ENCODE measurements around the gene SLAMF8.

Gene SLAMF8

GRCh38 chr1:159847231-159847630 lies 20.6 kb downstream of the SLAMF8 start:
- no peak for DNase-seq

- DNase-seq = no peak
These were observed 21.7 kb downstream of the SLAMF8 start for GRCh38 chr1:159848326-159848725.

DNA sequence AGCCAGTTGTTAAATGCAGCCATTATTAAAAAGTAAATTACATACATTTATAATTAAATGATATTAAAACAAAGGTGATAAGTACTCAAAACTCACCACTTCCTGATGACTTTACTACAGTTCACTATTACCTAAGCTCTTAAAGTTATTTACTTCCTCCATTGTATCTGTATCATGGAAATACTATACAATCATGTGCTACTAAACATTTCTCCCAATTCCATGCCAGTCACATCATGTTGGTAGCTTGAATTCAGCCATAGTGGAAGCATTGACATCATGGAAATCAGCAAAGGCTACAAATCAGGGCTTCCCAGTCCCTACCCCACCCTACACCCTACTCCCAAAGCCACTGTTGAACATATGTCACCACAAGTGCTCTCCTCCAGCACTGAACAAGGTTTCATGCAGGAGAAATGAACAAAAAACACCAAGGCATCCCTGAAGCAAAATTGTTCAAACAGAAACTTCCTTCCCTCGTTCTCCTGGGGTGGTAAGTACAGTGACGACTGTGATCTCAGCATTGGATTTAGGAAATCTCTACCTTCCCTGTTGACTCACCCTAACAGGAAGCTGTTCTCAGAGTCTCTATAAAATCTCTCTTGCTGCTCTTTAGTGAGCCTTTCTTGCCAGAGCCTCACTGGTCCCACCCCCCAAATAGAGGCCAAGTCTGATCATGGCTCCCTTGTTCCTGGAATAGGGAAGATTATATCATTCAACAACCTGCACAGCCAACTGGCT lies 23.1 kb downstream of the SLAMF8 start:
- no peak for DNase-seq

- DNase-seq = no peak
These were observed 24.7 kb downstream of the SLAMF8 start for GRCh38 chr1:159851407-159851806.

DNA sequence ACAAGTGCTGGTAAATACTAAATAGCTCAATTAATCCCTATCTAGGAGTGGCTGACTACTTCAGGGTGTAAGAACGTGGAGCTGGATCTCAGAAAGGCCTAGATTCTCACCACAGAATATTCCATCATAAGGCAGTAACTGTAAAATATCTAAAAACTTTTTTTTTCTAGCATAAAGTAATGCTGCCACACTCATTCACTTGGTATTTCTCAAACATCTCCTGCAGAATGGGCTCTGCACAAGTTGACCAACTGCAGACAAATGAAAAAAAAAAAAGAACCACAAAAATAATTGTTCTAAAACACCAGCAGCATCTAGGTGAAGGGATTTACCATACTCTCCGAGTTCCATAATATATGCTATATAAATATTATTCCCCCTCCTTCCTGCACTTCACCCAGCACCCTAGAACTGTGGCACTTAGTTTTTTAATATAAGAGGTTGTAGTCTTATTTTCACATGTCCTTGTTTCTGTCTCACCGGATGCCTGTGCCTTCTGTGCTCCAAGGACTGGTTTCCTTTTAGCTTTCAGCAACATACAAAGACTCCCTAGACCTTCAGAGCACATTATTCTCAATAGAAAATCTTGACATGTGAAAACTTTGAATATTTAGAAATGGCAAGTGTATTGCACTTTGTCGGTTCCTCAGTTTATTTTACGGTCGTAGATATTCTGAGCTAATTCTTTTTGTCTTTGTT lies 26.9 kb downstream of the SLAMF8 start:
- DNase-seq = no peak

- DNase-seq = no peak
These were observed 27.5 kb downstream of the SLAMF8 start for GRCh38 chr1:159854116-159854692.

- peak; percentile 89 for DNase-seq
These were observed 28.1 kb downstream of the SLAMF8 start for GRCh38 chr1:159854693-159855192.

GRCh38 chr1:159855709-159856108 lies 29.0 kb downstream of the SLAMF8 start:
- no peak for DNase-seq

- DNase-seq = no peak
These were observed 29.9 kb downstream of the SLAMF8 start for GRCh38 chr1:159856576-159856975.

- DNase-seq = no peak
These were observed 31.2 kb downstream of the SLAMF8 start for GRCh38 chr1:159857889-159858288.

GRCh38 chr1:159859767-159860322 lies 33.2 kb downstream of the SLAMF8 start:
- DNase-seq = no peak

DNA sequence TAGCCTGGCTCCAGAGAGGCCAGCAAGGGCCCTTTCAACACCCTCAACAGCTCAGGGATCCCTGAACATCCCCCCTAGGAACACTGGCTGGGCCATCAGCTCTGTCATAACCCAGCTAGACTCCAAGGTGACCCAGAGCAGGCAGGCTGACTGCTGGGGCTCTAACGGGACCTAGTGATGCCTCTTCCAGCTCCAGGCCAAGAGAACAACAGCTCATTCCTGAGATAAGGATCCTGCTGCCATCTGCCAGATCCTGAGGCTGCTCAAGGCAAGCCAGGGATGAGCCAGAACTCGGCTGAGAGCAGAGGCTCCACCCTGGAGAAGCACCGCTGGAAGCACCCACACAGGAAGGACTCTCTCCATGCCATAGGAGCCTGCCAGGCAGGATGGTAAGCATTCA lies 33.8 kb downstream of the SLAMF8 start:
- no peak for DNase-seq

- no peak for DNase-seq
These were observed 34.5 kb downstream of the SLAMF8 start for GRCh38 chr1:159861218-159861617.

- DNase-seq = no peak
These were observed 35.4 kb downstream of the SLAMF8 start for GRCh38 chr1:159862031-159862430.

GRCh38 chr1:159862557-159862956 lies 35.9 kb downstream of the SLAMF8 start, which contains the start of gene VSIG8:
Gene VSIG8 (minus strand): TSS chr1:159862657. CDS start chr1:159862521, 136 bp downstream.
- no peak for DNase-seq

DNA sequence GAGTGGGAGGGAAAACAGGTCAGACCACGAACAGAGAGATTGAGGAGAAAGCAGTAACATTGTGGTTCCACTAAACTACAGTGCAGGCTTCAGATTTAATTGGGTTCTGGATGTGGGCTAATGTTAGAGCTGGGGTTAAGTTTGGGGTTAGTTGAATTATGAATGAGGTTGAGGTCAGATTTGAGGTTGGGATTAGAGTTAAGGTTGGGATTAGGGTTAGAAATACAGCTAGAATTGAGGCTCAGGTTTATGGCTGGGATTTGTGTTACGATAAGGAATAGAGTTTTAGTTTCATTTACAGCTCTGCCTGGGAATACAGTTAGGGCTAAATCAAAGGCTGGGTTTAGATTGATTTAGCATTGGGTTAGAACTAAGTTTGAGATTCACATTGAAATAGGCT lies 37.6 kb downstream of the SLAMF8 start:
- no peak for DNase-seq

DNA sequence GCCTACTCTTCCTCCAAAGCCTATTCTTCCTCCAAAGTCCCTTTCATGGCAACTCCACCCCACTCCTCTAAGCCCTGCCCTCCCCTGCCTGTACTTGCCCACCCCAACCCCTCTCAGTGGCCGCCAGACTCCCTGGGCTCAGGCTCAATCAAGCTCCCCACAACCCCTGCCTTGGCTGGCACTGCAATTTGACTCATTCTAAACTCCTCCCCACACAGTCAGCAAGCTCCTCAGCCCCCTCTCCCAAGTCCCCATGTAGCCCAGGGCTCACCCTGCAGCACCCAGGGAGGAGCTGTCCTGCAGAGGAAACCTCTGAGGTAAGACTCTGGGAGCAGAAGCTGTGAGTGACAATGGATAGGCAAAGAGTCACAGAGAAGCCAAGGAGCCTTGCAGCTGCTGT lies 39.4 kb downstream of the SLAMF8 start:
- DNase-seq = no peak

GRCh38 chr1:159866905-159867663 lies 40.4 kb downstream of the SLAMF8 start:
- DNase-seq = no peak

DNA sequence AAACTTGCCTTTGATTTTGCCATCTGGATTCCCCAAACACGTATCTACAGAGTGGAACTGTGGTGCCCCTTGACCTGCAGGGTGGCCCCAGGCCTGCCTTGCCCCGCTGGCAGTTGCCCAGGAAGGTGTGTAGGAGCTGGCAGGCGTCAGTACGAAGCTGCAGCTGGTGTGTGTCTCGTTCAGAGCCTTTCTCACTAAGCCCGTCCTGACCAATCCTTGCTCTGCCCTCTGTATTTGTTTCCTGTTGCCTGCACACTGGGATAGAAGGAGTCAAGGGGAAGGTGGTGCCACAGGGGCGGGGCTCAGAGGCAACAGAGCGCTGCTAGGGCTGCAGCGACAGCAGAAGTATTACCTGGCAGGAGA lies 41.0 kb downstream of the SLAMF8 start:
- peak; percentile 54 for DNase-seq

DNA sequence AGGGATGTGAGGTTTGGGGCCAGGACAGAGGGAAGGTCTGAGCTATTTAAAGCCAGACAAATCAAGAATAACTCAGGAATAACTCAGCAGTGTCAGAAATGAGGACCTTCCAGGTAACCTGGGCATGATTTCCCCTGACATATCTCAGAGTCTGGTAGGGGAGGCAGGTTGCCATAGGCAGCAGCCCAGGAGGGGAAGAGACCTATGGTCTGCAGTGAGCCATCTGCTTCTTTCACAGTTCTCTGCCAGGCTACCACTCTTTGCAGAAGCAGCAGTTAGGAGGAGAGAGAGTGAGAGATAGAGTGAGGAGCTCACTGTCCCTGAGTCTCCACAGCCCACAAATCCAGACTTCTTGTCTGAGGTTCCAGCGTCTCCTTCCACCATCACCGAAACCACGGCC lies 42.1 kb downstream of the SLAMF8 start:
- DNase-seq = no peak

GRCh38 chr1:159869173-159869572 lies 42.5 kb downstream of the SLAMF8 start:
- DNase-seq = no peak

- no peak for DNase-seq
These were observed 42.9 kb downstream of the SLAMF8 start for GRCh38 chr1:159869607-159870006.

Measured in right kidney (tissue), 1 donor.